ENCODE data around the gene HTR3D.

GRCh38 chr3:184052767-184053166, 21.2 kb downstream of the HTR3D start, which contains the start of gene HTR3C:
- TF ChIP-seq PML (IDR thresholded peaks at IDR 0.05; ENCODE audit: low read length), result no peak
- no peak for TF ChIP-seq POLR2A (IDR thresholded peaks at IDR 0.05; ENCODE audit: low read depth, low read length)
- TF ChIP-seq, protein P1, sequence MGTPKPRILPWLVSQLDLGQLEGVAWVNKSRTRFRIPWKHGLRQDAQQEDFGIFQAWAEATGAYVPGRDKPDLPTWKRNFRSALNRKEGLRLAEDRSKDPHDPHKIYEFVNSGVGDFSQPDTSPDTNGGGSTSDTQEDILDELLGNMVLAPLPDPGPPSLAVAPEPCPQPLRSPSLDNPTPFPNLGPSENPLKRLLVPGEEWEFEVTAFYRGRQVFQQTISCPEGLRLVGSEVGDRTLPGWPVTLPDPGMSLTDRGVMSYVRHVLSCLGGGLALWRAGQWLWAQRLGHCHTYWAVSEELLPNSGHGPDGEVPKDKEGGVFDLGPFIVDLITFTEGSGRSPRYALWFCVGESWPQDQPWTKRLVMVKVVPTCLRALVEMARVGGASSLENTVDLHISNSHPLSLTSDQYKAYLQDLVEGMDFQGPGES (IDR thresholded peaks at IDR 0.05), result no peak
- TF ChIP-seq RFX5 (IDR thresholded peaks at IDR 0.05; ENCODE audit: low read depth, low read length), result no peak
